Loucy (cell line): ENCODE data around the gene RAB22A.

Source experiments
- EZH2phosphoT487 ChIP-seq: fragments of 200-600 bp; IDR thresholded peaks from 2 replicates; pipeline ENCODE4 v1.6.1; 2018; ENCODE audit warnings: antibody characterized with exemption, mild to moderate bottlenecking, moderate library complexity, borderline replicate concordance
- TF ChIP-seq, protein P1 (sequence below): fragments of 200-600 bp; sonication (generic); conservative IDR thresholded peaks from 2 replicates; pipeline ENCODE4 v1.5.1; 2014; ENCODE audit warnings: mild to moderate bottlenecking, antibody characterized with exemption, low read length

DNA sequence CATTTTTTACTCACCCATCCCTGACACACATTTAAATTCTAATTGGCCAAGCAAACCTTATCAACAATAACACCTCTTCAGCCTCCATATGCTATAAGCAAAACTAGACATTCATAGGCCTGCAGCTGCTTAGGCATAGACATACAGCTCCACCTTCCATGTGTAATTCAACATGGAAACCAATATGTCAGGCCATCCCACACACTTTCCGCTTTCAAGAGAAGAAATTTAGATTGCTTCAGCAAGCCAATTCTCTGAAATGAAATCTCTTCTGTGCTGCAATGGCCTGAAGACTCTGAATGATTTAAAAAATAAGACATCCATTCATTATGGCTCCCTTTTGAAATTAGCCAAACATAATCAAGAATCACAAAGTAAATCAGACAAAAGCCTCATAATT lies 4.5 kb upstream of the RAB22A start:
- TF ChIP-seq, protein P1, sequence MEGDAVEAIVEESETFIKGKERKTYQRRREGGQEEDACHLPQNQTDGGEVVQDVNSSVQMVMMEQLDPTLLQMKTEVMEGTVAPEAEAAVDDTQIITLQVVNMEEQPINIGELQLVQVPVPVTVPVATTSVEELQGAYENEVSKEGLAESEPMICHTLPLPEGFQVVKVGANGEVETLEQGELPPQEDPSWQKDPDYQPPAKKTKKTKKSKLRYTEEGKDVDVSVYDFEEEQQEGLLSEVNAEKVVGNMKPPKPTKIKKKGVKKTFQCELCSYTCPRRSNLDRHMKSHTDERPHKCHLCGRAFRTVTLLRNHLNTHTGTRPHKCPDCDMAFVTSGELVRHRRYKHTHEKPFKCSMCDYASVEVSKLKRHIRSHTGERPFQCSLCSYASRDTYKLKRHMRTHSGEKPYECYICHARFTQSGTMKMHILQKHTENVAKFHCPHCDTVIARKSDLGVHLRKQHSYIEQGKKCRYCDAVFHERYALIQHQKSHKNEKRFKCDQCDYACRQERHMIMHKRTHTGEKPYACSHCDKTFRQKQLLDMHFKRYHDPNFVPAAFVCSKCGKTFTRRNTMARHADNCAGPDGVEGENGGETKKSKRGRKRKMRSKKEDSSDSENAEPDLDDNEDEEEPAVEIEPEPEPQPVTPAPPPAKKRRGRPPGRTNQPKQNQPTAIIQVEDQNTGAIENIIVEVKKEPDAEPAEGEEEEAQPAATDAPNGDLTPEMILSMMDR, result no peak
- no peak for TF ChIP-seq EZH2phosphoT487
